NCI-H2196 (cell line): ENCODE measurements around the gene ZBTB11.
"Not testable (repeated sequence)": the region's sequence is repeated elsewhere in the genome, so short reads cannot be mapped to it uniquely, and the experiment has no call there.

Experiments
- DNase-seq: peaks from one replicate; lab custom pipeline; 2025; ENCODE audit not compliant: unreplicated experiment; lab: John Stamatoyannopoulos, UW

The ZBTB11 gene

GRCh38 chr3:101643861-101644613 lies 32.9 kb downstream of the ZBTB11 start:
- DNase-seq = peak; percentile 52

GRCh38 chr3:101643009-101643844 lies 33.7 kb downstream of the ZBTB11 start:
- DNase-seq = no peak

DNA sequence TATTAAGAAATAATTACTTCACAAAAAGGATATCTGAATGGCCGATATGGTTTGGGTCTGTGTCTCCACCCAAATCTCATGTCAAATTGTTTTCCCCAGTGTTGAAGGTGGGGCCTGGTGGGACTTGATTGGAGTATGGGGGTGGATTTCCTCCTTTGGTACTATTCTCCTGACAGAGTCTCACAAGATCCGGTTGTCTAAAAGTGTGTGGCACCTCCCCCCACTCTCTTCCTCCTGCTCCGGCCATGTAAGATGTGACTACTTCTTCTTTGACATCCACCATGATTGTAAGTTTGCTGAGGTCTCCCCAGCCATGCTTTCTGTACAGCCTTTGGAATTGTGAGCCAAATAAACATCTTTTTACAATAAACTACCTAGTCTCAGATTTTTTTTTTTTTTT lies 34.5 kb downstream of the ZBTB11 start:
- no peak for DNase-seq

GRCh38 chr3:101641397-101642115 lies 35.4 kb downstream of the ZBTB11 start:
- not testable (repeated sequence) for DNase-seq

- DNase-seq = no peak
Measured at GRCh38 chr3:101640256-101640655, 36.7 kb downstream of the ZBTB11 start.

DNA sequence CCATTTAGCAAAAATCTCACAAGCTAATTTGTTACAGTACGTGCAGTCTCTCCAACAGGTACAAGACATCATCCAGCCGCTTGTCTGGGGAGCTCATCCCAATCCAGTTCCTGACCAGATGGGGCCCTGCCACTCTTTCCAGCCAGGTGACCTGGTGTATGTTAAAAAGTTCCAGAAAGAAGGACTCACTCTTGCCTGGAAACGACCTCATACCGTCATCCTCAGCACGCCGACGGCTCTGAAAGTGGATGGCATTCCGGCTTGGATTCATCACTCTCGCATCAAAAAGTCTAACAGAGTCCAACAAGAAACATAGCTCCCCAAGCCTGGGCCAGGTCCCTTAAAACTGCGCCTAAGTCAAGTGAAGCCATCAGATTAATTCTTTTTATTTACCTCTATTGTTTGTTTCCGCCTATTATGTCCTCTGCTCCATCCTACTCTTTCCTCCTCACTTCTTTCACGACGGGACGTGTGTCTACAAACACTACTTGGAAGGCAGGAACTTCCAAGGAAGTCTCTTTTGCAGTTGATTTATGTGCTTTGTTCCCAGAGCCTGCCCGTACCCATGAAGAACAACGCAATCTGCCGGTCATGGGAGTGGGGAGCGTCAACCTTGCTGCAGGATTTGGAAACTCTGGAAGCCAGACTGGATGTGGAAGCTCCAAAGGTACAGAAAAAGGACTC lies 37.5 kb downstream of the ZBTB11 start:
- DNase-seq = no peak

DNA sequence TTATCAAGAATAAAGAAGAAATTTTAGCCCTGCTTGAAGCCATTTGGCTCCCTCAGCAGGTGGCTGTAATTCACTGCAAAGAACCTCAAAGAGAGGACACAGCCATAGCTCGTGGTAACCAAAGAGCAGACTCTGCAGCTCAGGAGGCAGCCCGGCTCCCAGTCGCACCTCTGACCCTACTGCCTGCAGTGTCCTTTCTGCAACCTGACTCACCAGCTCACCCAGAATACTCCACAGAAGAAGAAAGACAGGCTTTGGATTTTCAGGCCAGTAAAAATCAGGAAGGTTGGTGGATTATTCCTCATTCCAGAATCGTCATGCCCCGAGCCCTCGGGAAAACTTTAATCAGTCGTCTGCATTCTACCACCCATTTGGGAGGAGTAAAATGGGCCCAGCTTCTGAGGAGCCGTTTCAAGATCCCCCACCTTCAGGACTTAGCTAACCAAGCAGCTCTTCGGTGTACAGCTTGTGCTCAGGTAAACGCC lies 38.6 kb downstream of the ZBTB11 start:
- DNase-seq = no peak

DNA sequence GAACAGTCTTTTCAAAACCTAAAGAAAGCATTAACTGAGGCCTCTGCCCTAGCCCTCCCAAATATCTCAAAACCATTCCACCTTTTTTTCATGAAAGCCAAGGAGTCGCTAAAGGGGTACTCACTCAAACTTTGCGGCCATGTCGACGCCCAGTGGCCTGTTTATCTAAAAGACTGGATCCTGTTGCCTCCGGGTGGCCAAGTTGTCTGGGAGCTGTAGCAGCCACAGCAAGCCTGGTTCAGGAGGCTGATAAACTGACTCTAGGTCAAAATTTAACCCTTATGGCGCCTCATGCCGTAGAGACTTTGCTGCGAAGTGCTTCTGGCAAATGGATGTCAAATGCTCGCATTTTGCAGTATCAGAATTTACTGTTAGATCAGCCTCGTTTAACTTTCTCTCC lies 39.5 kb downstream of the ZBTB11 start:
- no peak for DNase-seq

DNA sequence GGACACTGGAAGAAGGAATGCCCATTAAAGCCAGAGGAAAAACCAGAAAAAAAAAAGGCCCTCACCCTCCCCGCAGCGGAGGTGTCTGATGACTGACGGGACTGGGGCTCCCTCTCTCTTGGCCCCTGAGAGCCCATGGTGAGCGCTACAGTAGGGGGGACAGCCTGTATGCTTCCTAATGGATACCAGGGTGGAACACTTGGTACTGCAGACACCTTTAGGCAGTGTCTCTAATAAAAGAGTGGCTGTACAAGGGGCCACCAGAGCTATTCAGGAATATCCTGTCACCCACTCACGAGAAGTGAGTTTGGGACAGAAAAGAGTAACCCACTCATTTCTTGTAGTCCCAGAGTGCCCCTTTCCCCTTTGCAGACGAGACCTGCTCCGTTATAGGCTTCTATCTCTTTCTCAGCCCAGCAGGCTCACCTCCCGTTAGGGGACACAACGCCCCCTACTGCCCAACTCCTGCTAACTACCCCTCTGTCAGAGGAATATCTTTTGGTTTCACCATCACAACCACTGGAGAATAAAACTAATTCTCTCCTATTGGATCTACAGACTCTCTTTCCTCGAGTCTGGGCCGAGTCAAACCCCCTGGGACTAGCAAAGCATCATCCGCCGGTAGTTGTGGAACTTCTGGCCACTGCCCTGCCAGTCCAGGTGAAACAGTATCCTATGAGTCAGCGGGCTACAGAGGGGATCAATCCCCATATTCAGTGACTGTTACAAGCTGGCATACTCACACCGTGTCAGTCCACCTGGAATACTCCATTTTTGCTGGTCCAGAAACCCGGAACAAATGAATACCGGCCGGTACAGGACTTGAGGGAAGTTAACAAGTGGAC lies 40.8 kb downstream of the ZBTB11 start:
- peak; percentile 62 for DNase-seq

- DNase-seq = no peak
Measured at GRCh38 chr3:101635345-101635744, 41.6 kb downstream of the ZBTB11 start.

GRCh38 chr3:101634591-101635196 lies 42.2 kb downstream of the ZBTB11 start:
- DNase-seq = no peak

GRCh38 chr3:101633186-101633585 lies 43.7 kb downstream of the ZBTB11 start:
- DNase-seq = no peak

GRCh38 chr3:101632586-101632985 lies 44.3 kb downstream of the ZBTB11 start:
- no peak for DNase-seq

DNA sequence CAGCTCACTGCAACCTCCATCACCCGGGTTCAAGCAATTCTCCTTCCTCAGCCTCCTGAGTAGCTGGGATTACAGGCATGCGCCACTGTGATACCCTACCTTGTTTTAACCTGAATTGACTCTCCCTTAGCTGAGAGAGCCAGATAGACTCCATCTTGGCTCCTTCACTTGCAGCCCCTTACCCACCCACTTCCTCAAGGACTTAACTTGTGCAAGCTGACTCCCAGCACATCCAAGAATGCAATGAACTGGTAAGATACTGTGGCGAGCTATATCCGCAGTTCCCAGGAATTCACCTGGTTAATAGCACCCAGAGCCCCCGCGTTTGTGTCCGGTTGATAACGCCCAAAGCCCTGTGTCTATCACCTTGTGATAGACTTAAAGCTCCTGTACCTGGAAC lies 45.0 kb downstream of the ZBTB11 start:
- not testable (repeated sequence) for DNase-seq

DNA sequence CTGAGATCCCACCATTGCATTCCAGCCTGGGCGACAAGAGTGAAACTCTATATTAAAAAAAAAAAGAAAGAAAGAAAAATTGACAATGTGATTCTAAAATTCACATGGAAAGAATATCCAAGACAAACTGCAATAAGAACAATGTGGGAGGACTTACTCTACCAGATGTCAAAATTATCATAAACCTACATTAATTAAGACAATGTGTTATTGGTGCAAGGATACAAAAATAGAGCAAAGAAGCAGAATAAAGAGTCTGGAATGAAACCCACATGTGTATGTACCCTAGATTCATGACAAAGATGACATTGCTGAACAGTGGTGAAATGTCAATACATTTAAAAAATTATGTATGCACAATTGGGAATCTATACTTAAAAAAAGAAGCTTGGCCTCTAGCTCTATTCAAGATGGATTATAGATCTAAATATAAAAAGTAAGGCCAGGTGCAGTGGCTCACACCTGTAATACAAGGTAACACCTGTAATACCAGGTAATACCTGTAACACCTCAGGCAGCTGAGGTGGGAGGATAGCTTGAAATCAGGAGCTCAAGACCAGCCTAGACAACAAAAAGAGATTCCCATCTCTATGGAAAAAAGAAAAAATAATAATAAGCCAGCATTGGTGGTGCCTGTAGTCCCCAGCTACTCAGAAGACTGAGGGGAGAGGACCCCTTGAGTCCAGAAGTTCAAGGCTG lies 45.7 kb downstream of the ZBTB11 start:
- no peak for DNase-seq

GRCh38 chr3:101629219-101629618 lies 47.7 kb downstream of the ZBTB11 start:
- DNase-seq = no peak

DNA sequence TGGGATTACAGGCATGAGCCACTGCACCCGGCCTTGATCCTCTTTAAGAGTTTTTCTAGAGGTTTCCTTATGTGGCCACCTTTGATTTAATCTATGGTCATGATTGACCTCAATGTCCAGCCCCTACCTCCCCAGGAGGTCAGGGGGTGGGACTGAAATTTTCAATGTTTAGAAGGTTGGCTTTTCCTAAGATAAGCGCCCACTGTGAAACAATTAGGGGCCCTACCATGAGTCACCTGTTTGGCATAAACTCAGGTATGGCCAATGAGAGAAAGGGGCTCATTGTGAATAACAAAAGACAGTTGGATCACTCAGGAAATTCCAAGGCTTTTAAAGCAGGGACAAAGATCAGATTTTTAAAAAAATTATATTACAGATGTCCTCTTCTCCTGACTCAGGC lies 51.1 kb downstream of the ZBTB11 start:
- DNase-seq = no peak

DNA sequence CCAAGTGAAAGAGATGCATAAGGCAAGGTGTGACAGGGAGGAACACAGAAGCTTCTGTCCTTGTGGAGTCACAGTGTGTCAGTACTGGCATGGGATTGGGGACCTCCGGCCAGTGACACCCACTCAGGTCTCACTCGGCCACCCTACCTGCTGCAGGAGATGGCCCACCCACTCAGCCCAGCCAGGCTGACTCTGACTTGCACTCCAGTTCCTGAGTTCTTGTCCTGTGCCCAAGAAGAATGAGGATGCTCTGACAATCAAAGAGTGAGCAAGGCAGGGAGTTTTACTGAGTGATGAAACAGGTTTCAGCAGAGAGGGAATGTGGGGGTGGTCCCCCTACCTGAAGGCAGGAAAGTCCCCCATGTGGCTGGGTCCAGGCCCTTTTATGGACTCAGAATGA lies 52.1 kb downstream of the ZBTB11 start:
- no peak for DNase-seq

DNA sequence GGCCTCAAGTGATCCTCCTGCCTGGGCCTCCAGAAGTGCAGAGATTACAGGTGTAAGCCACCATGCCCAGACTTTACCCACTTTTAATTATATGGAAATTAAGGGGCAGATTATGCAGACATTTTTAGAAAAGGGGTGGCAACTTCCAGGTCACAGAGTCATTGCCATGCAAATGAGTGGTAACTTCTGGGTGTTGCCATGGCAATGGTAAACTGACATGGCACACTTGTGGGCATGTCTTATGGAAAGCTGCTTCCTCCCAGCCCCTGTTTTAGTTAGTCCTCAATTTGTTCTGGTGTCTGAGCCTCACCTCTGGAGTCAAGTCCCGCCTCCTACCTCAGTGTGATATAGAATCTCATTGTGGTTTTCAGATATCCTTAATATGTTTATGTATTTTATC lies 53.3 kb downstream of the ZBTB11 start:
- no peak for DNase-seq
